GM23338 (cell line): ENCODE measurements around the gene ABCC1. TPM values are rescaled to one million over a fixed set of nuclear protein-coding genes. Genes with fewer than 3 reads are reported as not detected.

ENCODE experiments used
- ATAC-seq: fragments of 200-7000 bp; cut with Tn5 transposase; 3 replicates; pipeline ENCODE4 v1.9.1; 2020
- DNase-seq: peaks from one replicate; pipeline ENCODE4 v3.0.0-alpha.2; 2015; ENCODE audit warnings: low spot score
- H2AFZ ChIP-seq: fragments of 200-600 bp; sonication (generic); 2 replicates; pipeline ENCODE4 v1.8.0; 2016; ENCODE audit warnings: antibody characterized with exemption, mild to moderate bottlenecking, moderate library complexity
- H3F3A ChIP-seq: fragments of 200-600 bp; sonication (generic); replicated peaks from 2 replicates; pipeline ENCODE4 v1.8.0; 2017; ENCODE audit warnings: antibody characterized with exemption, mixed run types, low read depth
- H3K27ac ChIP-seq: fragments of 200-600 bp; sonication (generic); 2 replicates; pipeline ENCODE4 v1.6.1; 2016; ENCODE audit warnings: low read depth
- H3K27me3 ChIP-seq: fragments of 200-600 bp; sonication (generic); 2 replicates; pipeline ENCODE4 v1.8.0; 2016; ENCODE audit warnings: mild to moderate bottlenecking, mixed run types, moderate library complexity; ENCODE audit not compliant: insufficient read depth
- H3K36me3 ChIP-seq: fragments of 200-600 bp; sonication (generic); 2 replicates; pipeline ENCODE4 v1.8.0; 2016; ENCODE audit warnings: mild to moderate bottlenecking; ENCODE audit not compliant: insufficient read depth
- H3K4me1 ChIP-seq: fragments of 200-600 bp; sonication (generic); 2 replicates; pipeline ENCODE4 v1.8.0; 2016; ENCODE audit warnings: mild to moderate bottlenecking, moderate library complexity; ENCODE audit not compliant: insufficient read depth
- H3K4me2 ChIP-seq: fragments of 200-600 bp; sonication (generic); 2 replicates; pipeline ENCODE4 v1.7.1; 2017; ENCODE audit warnings: mixed run types
- H3K4me3 ChIP-seq: fragments of 200-600 bp; sonication (generic); 2 replicates; pipeline ENCODE4 v1.6.1; 2016; ENCODE audit warnings: mixed run types
- H3K79me2 ChIP-seq: fragments of 200-600 bp; sonication (generic); replicated peaks from 2 replicates; pipeline ENCODE4 v1.8.0; 2017; ENCODE audit warnings: mild to moderate bottlenecking; ENCODE audit not compliant: insufficient read depth
- H3K9me2 ChIP-seq: fragments of 200-600 bp; sonication (generic); 2 replicates; pipeline ENCODE4 v1.8.0; 2017; ENCODE audit not compliant: insufficient read depth
- H4K20me1 ChIP-seq: fragments of 200-600 bp; sonication (generic); replicated peaks from 2 replicates; pipeline ENCODE4 v1.8.0; 2017; ENCODE audit warnings: mild to moderate bottlenecking; ENCODE audit not compliant: insufficient read depth
- H3K27ac Mint-ChIP-seq: 2 replicates; pipeline ENCODE4 v1.8.0; 2020; ENCODE audit warnings: inconsistent platforms, mild to moderate bottlenecking, moderate library complexity, mixed read lengths
- H3K27me3 Mint-ChIP-seq: 3 replicates; pipeline ENCODE4 v1.8.0; 2022; ENCODE audit warnings: low read depth, mild to moderate bottlenecking, moderate library complexity, mixed read lengths, inconsistent platforms; ENCODE audit not compliant: insufficient read depth, poor library complexity
- H3K36me3 Mint-ChIP-seq: 3 replicates; pipeline ENCODE4 v1.8.0; 2021; ENCODE audit warnings: low read depth, mild to moderate bottlenecking, inconsistent platforms, moderate library complexity, mixed read lengths
- H3K4me1 Mint-ChIP-seq: 3 replicates; pipeline ENCODE4 v1.8.0; 2020; ENCODE audit warnings: mild to moderate bottlenecking, inconsistent platforms, mixed read lengths
- H3K4me3 Mint-ChIP-seq: 3 replicates; pipeline ENCODE4 v1.8.0; 2021; ENCODE audit warnings: moderate library complexity, mild to moderate bottlenecking, inconsistent platforms, mixed read lengths
- H3K9me3 Mint-ChIP-seq: 3 replicates; pipeline ENCODE4 v1.8.0; 2020; ENCODE audit warnings: moderate library complexity, mild to moderate bottlenecking, inconsistent platforms, mixed read lengths
- CREB1 ChIP-seq: fragments of 250-450 bp; sonication (Bioruptor Pico); IDR thresholded peaks from 2 replicates; pipeline ENCODE4 v1.5.0; 2020; ENCODE audit warnings: low read depth, mild to moderate bottlenecking, moderate library complexity
- EZH2 ChIP-seq: fragments of 200-600 bp; sonication (generic); IDR thresholded peaks from one replicate; pipeline ENCODE4 v1.8.0; 2017; ENCODE audit warnings: antibody characterized with exemption, mild to moderate bottlenecking, low read depth; ENCODE audit not compliant: unreplicated experiment
- EZH2phosphoT487 ChIP-seq: fragments of 200-600 bp; sonication (generic); IDR thresholded peaks from one replicate; pipeline ENCODE4 v1.8.1; 2018; ENCODE audit warnings: antibody characterized with exemption; ENCODE audit not compliant: unreplicated experiment
- JUNB ChIP-seq: IDR thresholded peaks from one replicate; pipeline ENCODE4 v1.6.1; 2016; ENCODE audit warnings: antibody characterized with exemption; ENCODE audit not compliant: unreplicated experiment
- NANOG ChIP-seq: IDR thresholded peaks from 2 replicates; pipeline ENCODE4 v1.6.1; 2016; ENCODE audit warnings: antibody characterized with exemption, borderline replicate concordance
- POLR2AphosphoS5 ChIP-seq: IDR thresholded peaks from 2 replicates; pipeline ENCODE4 v1.6.1; 2016; ENCODE audit warnings: antibody characterized with exemption, low read depth
- STAT1 ChIP-seq: IDR thresholded peaks from one replicate; pipeline ENCODE4 v1.6.1; 2016; ENCODE audit warnings: antibody characterized with exemption; ENCODE audit not compliant: unreplicated experiment
- ZNF114 ChIP-seq: fragments of 250-450 bp; sonication (Bioruptor Pico); IDR thresholded peaks from 2 replicates; pipeline ENCODE4 v1.5.0; 2020; ENCODE audit warnings: mild to moderate bottlenecking, moderate library complexity
- ZNF331 ChIP-seq: fragments of 250-450 bp; sonication (Bioruptor Pico); IDR thresholded peaks from 2 replicates; pipeline ENCODE4 v1.5.0; 2020; ENCODE audit warnings: low read depth, mild to moderate bottlenecking, moderate library complexity
- polyA plus RNA-seq: library from polyadenylated mRNA; unstranded; fragments of >200 nt; fragmentation: Nextera tagmentation; extraction: Ambion mirVana; gene quantifications from 2 replicates; pipeline ENCODE4 v1.2.1, GENCODE V29; 2016
- total RNA-seq: library from RNA; depleted of rRNA; stranded (reverse); fragments of >200 nt; shearing (Covaris generic); gene quantifications from 2 replicates; pipeline ENCODE4 v1.2.3, GENCODE V29; 2014
- TF ChIP-seq, protein P1 (sequence below): fragments of 250-450 bp; sonication (Bioruptor Pico); IDR thresholded peaks from 2 replicates; pipeline ENCODE4 v1.5.0; 2020; ENCODE audit warnings: mild to moderate bottlenecking, moderate library complexity
- TF ChIP-seq, protein P2 (sequence below), 2 experiments: fragments of 200-600 bp in 1 of 2; sonication (generic) in 1 of 2; conservative IDR thresholded peaks; 2 replicates each; pipeline versions ENCODE4 v1.5.1 to v1.6.1; 2016 to 2017; ENCODE audit warnings: antibody characterized with exemption in 2 of 2, low read depth in 2 of 2, mild to moderate bottlenecking in 2 of 2, moderate library complexity in 1 of 2
- TF ChIP-seq, protein P3 (sequence below): IDR thresholded peaks from one replicate; pipeline ENCODE4 v1.6.1; 2018; ENCODE audit warnings: antibody characterized with exemption; ENCODE audit not compliant: unreplicated experiment
- TF ChIP-seq, protein P4 (sequence below): IDR thresholded peaks from 2 replicates; pipeline ENCODE4 v1.6.1; 2016; ENCODE audit warnings: antibody characterized with exemption

The ABCC1 gene
- total and polyA plus RNA-seq, 2 experiments from 2014 or later: 11.0 to 46.6 TPM

DNA sequence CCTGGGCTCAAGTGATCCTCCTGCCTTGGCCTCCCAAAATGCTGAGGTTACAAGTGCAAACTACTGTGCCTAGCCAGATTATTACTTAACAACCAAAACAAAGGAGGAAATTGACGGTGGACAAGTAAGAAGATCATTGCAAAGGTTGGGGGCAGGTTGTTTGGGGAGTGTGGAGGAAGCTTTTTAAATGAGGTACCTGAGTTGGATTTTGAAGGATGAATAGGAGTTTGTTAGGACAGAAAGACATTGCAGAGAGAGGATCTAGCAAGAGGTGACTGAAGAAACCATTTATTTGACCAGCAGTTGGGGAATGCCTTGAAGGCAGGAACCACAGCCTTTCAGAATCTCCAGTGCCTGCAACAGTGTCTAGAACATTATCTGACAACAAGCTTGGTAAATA is 51.3 kb downstream of the ABCC1 start:
- Histone ChIP-seq H3K4me2 (no peak overlapping the region), H2AFZ (no peak overlapping the region), H3K36me3 (no peaks in the 10 kb centered on the region), H3K27ac (no peak overlapping the region), H3K27me3 (no peaks in the 10 kb centered on the region), H3K79me2 (peaks cover 85% of the 10 kb centered on the region), H4K20me1 (peaks cover 11% of the 10 kb centered on the region), H3K4me1 (no peaks in the 10 kb centered on the region), H3K4me3 (no peak overlapping the region), H3K9me2 (no peaks in the 10 kb centered on the region), H3F3A (no peaks in the 10 kb centered on the region; the same call in 1 of the 2 replicates)
- Mint-ChIP-seq H3K4me1 (peaks cover 9% of the 10 kb centered on the region; the same call in 2 of the 3 replicates), H3K36me3 (peaks cover 4% of the 10 kb centered on the region; the same call in 2 of the 3 replicates), H3K27ac (peak overlapping the region; percentile 18; the same call in 1 of the 2 replicates), H3K4me3 (no peak overlapping the region), H3K9me3 (no peaks in the 10 kb centered on the region), H3K27me3 (peaks cover 7% of the 10 kb centered on the region)
- DNase-seq (no peak), ATAC-seq (no peak)
- TF ChIP-seq NANOG: no peak
- TF ChIP-seq, protein P1, sequence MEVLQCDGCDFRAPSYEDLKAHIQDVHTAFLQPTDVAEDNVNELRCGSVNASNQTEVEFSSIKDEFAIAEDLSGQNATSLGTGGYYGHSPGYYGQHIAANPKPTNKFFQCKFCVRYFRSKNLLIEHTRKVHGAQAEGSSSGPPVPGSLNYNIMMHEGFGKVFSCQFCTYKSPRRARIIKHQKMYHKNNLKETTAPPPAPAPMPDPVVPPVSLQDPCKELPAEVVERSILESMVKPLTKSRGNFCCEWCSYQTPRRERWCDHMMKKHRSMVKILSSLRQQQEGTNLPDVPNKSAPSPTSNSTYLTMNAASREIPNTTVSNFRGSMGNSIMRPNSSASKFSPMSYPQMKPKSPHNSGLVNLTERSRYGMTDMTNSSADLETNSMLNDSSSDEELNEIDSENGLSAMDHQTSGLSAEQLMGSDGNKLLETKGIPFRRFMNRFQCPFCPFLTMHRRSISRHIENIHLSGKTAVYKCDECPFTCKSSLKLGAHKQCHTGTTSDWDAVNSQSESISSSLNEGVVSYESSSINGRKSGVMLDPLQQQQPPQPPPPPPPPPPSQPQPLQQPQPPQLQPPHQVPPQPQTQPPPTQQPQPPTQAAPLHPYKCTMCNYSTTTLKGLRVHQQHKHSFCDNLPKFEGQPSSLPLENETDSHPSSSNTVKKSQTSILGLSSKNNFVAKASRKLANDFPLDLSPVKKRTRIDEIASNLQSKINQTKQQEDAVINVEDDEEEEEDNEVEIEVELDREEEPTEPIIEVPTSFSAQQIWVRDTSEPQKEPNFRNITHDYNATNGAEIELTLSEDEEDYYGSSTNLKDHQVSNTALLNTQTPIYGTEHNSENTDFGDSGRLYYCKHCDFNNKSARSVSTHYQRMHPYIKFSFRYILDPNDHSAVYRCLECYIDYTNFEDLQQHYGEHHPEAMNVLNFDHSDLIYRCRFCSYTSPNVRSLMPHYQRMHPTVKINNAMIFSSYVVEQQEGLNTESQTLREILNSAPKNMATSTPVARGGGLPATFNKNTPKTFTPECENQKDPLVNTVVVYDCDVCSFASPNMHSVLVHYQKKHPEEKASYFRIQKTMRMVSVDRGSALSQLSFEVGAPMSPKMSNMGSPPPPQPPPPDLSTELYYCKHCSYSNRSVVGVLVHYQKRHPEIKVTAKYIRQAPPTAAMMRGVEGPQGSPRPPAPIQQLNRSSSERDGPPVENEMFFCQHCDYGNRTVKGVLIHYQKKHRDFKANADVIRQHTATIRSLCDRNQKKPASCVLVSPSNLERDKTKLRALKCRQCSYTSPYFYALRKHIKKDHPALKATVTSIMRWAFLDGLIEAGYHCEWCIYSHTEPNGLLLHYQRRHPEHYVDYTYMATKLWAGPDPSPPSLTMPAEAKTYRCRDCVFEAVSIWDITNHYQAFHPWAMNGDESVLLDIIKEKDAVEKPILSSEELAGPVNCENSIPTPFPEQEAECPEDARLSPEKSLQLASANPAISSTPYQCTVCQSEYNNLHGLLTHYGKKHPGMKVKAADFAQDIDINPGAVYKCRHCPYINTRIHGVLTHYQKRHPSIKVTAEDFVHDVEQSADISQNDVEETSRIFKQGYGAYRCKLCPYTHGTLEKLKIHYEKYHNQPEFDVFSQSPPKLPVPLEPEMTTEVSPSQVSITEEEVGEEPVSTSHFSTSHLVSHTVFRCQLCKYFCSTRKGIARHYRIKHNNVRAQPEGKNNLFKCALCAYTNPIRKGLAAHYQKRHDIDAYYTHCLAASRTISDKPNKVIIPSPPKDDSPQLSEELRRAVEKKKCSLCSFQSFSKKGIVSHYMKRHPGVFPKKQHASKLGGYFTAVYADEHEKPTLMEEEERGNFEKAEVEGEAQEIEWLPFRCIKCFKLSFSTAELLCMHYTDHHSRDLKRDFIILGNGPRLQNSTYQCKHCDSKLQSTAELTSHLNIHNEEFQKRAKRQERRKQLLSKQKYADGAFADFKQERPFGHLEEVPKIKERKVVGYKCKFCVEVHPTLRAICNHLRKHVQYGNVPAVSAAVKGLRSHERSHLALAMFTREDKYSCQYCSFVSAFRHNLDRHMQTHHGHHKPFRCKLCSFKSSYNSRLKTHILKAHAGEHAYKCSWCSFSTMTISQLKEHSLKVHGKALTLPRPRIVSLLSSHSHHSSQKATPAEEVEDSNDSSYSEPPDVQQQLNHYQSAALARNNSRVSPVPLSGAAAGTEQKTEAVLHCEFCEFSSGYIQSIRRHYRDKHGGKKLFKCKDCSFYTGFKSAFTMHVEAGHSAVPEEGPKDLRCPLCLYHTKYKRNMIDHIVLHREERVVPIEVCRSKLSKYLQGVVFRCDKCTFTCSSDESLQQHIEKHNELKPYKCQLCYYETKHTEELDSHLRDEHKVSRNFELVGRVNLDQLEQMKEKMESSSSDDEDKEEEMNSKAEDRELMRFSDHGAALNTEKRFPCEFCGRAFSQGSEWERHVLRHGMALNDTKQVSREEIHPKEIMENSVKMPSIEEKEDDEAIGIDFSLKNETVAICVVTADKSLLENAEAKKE: no peak
- TF ChIP-seq STAT1: no peak
- TF ChIP-seq ZNF331 (CRISPR knock-in tag): no peak
- TF ChIP-seq EZH2: no peak
- TF ChIP-seq, protein P2, sequence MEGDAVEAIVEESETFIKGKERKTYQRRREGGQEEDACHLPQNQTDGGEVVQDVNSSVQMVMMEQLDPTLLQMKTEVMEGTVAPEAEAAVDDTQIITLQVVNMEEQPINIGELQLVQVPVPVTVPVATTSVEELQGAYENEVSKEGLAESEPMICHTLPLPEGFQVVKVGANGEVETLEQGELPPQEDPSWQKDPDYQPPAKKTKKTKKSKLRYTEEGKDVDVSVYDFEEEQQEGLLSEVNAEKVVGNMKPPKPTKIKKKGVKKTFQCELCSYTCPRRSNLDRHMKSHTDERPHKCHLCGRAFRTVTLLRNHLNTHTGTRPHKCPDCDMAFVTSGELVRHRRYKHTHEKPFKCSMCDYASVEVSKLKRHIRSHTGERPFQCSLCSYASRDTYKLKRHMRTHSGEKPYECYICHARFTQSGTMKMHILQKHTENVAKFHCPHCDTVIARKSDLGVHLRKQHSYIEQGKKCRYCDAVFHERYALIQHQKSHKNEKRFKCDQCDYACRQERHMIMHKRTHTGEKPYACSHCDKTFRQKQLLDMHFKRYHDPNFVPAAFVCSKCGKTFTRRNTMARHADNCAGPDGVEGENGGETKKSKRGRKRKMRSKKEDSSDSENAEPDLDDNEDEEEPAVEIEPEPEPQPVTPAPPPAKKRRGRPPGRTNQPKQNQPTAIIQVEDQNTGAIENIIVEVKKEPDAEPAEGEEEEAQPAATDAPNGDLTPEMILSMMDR (conservative IDR thresholded peaks at IDR 0.05; ENCODE audit: low read depth in 2 of 2): no peak
- TF ChIP-seq, protein P3, sequence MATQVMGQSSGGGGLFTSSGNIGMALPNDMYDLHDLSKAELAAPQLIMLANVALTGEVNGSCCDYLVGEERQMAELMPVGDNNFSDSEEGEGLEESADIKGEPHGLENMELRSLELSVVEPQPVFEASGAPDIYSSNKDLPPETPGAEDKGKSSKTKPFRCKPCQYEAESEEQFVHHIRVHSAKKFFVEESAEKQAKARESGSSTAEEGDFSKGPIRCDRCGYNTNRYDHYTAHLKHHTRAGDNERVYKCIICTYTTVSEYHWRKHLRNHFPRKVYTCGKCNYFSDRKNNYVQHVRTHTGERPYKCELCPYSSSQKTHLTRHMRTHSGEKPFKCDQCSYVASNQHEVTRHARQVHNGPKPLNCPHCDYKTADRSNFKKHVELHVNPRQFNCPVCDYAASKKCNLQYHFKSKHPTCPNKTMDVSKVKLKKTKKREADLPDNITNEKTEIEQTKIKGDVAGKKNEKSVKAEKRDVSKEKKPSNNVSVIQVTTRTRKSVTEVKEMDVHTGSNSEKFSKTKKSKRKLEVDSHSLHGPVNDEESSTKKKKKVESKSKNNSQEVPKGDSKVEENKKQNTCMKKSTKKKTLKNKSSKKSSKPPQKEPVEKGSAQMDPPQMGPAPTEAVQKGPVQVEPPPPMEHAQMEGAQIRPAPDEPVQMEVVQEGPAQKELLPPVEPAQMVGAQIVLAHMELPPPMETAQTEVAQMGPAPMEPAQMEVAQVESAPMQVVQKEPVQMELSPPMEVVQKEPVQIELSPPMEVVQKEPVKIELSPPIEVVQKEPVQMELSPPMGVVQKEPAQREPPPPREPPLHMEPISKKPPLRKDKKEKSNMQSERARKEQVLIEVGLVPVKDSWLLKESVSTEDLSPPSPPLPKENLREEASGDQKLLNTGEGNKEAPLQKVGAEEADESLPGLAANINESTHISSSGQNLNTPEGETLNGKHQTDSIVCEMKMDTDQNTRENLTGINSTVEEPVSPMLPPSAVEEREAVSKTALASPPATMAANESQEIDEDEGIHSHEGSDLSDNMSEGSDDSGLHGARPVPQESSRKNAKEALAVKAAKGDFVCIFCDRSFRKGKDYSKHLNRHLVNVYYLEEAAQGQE: no peak
- TF ChIP-seq CREB1 (CRISPR knock-in tag): no peak
- no peak for TF ChIP-seq JUNB
- TF ChIP-seq, protein P4, sequence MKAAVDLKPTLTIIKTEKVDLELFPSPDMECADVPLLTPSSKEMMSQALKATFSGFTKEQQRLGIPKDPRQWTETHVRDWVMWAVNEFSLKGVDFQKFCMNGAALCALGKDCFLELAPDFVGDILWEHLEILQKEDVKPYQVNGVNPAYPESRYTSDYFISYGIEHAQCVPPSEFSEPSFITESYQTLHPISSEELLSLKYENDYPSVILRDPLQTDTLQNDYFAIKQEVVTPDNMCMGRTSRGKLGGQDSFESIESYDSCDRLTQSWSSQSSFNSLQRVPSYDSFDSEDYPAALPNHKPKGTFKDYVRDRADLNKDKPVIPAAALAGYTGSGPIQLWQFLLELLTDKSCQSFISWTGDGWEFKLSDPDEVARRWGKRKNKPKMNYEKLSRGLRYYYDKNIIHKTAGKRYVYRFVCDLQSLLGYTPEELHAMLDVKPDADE: no peak
- no peak for TF ChIP-seq ZNF114 (CRISPR knock-in tag)
- TF ChIP-seq POLR2AphosphoS5: no peak
- no peak for TF ChIP-seq EZH2phosphoT487
